CD4-positive, alpha-beta T cell treated with Interleukin-6 at 100 ng/mL for 8 hours (primary cell): ENCODE measurements around the gene SGSH.
A peak's percentile ranks its signal among the peaks of the same experiment; 100 is the strongest.
"Not testable (repeated sequence)": the region's sequence is repeated elsewhere in the genome, so short reads cannot be mapped to it uniquely, and the experiment has no call there.

ENCODE experiments used
- DNase-seq: peaks from one replicate; pipeline ENCODE4 v3.0.0-alpha.2; 2020; ENCODE audit warnings: mixed read lengths, low spot score

The SGSH gene

GRCh38 chr17:80210348-80211108, 9.6 kb downstream of the SGSH start:
- DNase-seq = no peak

- no peak for DNase-seq
Observed at GRCh38 chr17:80209765-80210164, 10.4 kb downstream of the SGSH start.

DNA sequence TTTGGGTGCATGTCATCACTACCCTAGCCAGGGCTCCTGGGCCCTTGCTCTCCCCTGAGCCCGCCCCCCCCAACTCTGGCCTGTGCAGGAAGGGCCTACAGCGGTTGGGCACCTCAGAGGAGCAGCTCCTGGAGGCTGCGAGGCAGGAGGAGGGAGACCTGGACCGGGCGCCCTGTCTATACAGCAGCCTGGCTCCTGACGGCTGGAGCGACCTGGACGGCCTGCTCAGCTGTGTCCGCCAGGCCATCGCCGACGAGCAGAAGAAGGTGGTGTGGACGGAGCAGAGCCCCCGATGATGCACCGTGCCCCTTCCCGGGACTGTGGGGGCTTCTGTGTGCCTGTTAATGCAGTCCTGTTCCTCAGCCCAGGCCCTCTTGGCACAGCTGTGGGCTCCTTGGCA, 12.1 kb downstream of the SGSH start:
- DNase-seq = no peak

- no peak for DNase-seq
Observed at GRCh38 chr17:80205811-80206210, 14.3 kb downstream of the SGSH start.

- no peak for DNase-seq
Observed at GRCh38 chr17:80204626-80205468, 15.3 kb downstream of the SGSH start.

DNA sequence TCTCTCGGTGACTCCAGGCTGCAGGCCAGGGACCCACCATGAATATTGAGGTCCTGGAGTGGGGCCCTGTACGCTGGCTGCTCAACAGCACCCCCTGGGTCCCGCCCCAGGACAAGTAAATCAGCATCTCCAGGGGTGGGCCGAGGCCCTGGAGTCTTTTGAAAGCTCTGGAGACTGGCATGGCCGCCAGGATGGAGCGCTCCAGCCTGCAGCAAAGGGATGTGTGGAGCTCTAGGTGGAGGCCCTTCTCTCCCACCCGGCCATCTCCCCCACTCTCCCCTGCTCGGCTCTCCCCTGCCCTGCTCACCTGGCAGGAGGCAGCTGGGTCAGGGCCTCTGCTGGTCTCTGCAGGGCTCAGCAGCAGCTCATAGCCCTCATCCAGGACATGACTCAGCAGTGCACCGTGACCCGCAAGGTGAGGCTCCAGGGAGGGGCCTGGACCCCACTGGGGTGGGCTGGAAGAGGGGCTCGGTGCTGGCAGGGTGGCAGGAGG, 16.6 kb downstream of the SGSH start:
- no peak for DNase-seq

GRCh38 chr17:80202197-80202596, 17.9 kb downstream of the SGSH start:
- DNase-seq = no peak

DNA sequence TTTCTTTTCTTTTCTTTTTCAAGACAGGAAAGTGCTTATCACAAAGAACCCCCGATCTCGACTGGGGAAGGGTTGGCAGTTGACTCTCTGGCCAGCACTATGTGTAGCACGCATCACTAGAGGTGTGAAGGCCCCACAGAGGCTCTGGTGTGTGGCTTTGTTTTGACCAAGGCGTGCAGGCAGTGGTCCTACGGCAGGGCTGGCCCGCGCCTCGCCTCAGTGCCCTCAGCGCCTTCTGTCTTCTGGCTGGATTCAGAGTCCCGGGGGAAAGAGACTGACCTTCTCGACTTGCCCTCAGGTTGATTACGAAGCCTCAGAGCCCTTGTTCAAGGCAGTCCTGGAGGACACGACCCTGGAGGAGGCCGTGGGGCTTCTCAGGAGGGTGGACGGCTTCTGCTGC, 18.7 kb downstream of the SGSH start:
- no peak for DNase-seq

DNA sequence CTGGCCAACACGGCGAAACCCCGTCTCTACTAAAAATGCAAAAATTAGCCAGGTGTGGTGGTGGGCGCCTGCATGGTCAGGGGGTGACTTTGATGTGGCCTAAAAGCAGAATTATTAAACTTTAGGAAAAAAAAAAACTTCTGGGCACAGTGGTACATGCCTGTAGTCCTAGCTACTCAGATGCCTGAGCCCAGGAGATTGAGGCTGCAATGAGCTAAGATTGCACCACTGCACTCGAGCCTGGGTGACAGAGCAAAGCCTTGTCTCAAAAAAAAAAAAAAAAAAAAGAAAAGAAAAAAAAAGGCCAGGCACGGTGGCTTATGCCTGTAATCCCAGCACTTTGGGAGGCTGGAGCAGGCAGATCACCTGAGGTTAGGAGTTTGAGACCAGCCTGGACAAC, 20.8 kb downstream of the SGSH start:
- DNase-seq = not testable (repeated sequence)

DNA sequence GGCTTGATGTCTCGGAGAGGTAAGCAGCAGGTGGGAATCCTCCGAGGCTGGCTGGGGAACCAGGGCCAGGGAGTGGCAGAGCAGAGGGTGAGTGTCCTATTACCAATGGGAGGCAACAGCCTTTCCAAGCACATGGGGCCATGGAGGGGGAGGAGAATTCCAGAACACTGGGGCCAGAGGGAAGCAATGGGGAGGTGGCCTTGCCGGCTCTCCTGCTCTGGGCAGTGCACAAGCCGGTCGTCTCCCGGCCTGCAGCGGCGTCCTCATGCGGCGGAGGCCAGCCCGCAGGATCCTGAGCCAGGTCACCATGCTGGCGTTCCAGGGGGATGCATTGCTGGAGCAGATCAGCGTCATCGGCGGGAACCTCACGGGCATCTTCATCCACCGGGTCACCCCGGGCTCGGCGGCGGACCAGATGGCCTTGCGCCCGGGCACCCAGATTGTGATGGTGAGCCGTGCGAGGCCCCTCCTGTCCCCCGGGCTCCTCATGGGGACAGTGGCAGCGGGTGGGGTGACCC, 21.9 kb downstream of the SGSH start:
- no peak for DNase-seq

GRCh38 chr17:80196652-80197051, 23.5 kb downstream of the SGSH start:
- DNase-seq = no peak

DNA sequence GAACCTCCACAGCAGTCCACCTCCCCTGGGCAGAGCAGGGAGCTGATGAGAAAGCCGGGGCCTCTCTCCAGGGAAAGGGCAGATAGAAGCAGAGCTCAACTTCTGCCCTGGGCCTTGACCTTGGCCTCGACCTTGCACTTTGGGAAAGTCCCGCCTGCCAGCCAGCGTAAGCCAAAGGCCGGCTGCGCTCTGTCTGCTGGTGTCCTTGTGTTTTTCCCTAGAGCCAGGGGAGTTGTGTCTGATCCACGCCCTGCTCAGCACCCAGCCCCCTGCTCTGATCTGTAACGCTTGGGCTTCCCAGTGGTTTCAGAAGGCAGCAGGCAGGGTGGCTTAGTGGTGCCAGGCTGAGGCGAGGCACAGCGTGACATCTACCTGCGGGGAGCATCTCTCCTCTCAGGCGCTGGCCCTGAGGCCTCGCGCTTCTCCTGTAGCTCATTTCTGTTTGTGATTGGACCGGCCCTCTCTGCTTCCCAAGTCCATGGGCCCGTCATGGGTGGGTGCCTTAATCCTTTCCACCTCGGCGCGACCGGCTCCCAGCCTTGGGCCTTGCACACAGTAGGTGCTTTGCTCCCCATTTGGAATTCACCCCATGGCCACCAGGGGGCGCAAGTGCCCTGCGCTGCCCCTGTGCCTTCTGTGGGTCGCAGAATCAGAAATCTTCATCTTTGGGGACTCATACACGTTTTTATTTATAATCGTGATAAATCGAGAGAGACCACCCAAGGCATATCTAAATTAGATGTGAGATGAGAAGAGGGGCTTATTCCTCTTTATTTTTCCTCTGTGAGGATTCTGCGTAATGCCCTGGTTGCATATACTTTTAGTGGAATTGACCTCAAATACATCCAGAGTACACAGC, 24.2 kb downstream of the SGSH start:
- DNase-seq = peak; percentile 53

DNA sequence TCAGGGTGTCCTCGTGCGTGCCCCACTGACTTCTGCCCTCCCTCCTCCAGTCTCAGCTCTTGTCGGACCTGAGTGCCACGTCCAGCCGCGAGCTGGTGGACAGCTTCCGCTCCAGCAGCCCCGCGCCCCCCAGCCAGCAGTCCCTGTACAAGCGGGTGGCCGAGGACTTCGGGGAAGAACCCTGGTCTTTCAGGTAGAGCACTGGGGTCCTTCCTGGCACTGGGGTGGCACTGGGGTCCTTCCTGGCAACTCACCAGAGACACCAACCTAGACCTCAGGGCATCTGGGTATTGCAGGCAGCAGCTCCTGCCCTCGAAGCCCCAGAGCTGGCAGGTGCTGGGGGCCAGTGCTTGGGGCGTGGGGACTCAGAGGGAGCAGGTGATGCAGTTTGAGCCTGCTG, 25.0 kb downstream of the SGSH start:
- DNase-seq = no peak

GRCh38 chr17:80191865-80192661, 28.1 kb downstream of the SGSH start:
- no peak for DNase-seq

- no peak for DNase-seq
Observed at GRCh38 chr17:80191192-80191591, 28.9 kb downstream of the SGSH start.

- DNase-seq = no peak
Observed at GRCh38 chr17:80190716-80191115, 29.4 kb downstream of the SGSH start.

DNA sequence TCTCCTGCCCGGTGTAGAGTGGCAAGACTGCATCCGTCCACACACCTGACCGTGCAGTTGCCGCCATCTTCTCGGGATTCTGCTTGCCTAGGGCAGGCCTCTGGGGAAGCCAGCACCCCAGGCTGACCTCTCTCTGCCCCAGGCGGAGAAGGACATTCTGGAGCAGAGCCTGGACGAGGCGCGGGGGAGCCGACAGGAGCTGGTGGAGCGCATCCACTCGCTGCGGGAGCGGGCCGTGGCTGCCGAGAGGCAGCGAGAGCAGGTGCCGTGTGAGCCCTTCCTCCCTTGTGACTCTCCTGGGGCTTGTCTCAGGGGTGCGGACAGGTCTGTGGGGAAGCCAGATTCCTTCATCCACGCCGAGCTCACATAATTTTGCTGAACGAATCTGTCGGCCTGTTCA, 30.5 kb downstream of the SGSH start:
- no peak for DNase-seq

DNA sequence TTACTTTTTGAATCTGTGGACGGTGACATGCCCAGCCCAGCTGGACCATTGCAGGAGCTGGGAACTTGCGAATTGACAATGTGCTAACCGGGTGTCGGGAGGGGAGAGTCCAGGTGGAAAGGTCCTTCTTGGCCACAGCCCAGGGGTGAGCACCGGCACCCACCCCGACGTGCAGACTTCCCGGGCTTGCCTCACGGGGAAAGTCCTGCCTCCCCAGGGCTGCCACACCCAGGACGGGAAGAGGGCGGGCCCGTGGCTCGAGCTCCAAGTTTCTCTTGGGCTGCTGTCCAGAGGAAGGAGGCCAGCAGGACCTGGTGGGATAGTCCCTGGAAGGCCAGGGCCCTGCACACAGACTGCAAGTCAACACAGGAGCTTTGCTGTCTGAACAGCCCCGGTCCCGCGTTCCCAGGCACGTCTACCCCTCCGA, 32.6 kb downstream of the SGSH start:
- no peak for DNase-seq

GRCh38 chr17:80187090-80187489, 33.0 kb downstream of the SGSH start:
- DNase-seq = no peak

DNA sequence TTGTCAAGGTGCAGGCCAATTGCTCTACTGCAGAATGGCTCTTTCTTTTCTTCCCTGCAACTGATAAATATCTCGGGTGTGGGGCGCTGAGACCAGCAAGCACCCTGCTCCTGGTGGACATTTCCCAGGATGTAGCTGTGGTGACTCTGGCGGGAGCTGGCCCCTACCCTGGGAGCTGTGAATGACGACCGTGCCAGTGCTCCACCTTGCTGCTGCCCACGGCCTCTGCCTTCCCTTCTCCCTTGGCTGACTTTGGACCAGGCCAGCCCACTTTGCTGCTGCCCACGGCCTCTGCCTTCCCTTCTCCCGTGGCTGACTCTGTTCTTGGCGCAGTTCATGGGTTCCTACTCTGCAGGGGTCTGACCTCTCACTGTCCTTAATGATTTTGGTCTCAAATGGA, 34.2 kb downstream of the SGSH start:
- DNase-seq = no peak

DNA sequence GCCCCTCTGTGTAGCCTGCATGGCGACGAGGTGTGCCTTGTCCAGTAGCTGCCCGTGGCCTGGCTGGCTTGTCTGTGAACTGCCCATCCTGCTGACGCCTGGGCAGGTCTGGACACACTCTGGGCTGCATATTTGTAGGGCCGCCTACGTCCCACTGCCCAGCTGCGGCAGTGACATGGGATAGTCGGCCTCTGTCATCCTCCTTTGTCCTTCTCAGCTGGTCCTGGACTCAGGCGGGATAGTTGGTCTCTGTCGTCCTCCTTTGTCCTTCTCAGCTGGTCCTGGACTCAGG, 35.8 kb downstream of the SGSH start:
- DNase-seq = no peak
